Measurements from ENCODE around the gene FAM149A. TPM values are rescaled to one million over a fixed set of nuclear protein-coding genes. Genes with fewer than 3 reads are reported as not detected.

Gene FAM149A
- 20.0 TPM for total RNA-seq (ENCODE audit: insufficient read depth, low replicate concordance)

DNA sequence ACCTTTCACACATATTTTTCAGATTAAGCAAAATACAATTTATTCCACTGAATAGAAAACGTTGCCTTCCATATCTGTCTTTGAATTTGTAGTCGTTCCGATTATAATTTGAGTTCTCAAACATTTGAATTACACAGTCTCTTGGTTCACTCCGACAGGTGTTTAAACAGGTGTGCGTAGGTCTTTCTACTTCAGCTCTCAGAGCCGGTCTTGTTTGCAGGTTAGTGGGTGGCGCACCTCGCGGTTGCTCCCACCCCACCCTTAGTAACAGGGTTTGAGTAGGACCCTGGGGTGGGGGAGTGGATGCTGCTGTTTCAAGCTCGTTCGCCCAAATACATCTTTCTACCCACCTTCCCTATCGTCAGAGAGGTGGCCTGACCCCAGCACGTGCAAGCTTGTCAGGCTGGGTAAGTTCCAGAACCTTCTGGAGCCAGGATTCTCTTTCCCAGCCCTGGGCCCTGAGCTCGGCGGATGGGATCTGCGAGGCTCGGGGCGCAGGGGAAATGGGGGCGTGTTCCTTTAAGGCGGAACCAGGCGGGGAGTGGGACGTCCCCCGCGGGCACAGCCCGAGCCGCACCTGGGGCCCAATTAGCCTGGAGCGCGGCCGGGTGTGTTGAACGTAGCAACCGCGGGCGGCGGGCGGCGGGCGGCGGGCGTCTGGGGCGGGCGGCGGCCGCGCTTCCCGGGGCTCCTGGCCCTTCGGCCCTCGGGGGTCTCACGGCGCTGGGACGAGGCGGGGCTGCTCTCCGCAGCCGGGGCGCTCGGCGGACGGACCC lies at the start of gene FAM149A:
Gene FAM149A, plus strand, starts transcription at position 591 of the 776 bp plus-strand sequence.
- DNase-seq (ENCODE audit: low spot score): peak; percentile 23

GRCh38 chr4:186058253-186058979 lies 46.1 kb upstream of the FAM149A start:
- DNase-seq (ENCODE audit: low spot score): no peak

DNA sequence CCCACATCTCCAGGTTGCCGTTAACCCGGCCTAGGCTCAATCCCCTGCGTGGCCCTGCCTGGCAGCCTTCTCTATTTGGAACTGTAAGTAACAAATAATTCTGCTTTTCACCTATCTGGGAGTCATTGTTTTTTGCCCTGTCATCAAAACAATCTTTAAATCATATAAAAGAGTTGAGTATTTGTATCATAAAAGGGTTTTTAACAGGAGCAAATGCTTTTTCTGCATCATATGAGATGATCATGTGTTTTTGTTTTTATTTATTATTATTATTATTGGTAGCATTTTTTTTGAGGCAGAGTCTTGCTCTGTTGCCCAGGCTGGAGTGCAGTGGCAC lies 45.6 kb upstream of the FAM149A start:
- DNase-seq (ENCODE audit: low spot score): no peak

DNA sequence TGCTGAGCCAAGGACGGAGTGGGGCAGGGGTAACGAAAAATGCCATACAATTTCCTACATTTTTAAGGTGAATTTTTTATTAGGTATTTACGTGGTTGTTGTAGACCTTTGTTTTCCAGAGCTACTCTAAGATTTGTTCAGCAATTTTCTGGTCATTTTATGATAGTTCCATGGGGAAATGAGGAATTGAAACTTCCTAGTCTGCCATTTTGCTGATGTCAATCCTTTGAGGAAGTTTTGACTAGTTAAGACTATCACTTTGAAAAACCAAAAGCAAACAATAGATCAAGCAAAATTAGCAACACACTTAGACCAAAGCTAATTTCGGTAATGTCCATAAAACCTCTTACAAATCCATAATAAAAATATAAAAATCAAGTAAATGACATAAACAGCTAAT lies 42.6 kb upstream of the FAM149A start:
- DNase-seq (ENCODE audit: low spot score): no peak

DNA sequence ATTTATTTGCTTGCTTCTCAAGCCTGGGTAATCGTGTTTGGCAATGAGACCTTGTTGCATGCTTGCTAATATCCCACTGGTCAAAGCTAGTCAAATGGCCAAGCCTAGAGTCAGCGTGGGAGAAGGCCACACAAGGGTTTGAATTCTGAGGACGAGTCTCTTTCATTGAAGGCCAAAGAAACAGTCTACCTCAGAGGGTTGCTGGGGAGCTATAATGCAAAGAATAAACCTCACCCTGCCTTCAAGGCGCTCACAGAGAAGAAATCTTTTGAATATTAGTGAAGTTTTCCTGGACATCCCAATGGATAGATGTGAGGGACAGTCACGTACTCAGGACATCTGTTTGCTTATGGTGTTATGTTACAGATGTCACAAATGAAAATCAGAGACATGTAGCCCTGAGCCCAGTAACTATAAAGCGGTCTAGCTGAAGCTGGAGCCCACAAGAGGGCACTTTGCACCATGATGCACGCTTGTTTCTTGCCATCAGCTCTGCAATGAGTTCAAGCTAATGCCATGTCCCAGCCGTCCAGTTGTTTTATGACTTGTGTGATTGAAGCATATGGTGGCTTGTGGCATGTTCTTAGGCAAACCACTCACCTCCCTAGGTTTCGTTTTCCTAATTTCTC lies 36.6 kb upstream of the FAM149A start:
- DNase-seq (ENCODE audit: low spot score): peak; percentile 74

- DNase-seq (ENCODE audit: low spot score): peak; percentile 64
These were observed 35.7 kb upstream of the FAM149A start, which contains the start of gene TLR3 for GRCh38 chr4:186068581-186069348. TLR3 (plus strand) TSS chr4:186069156; CDS start chr4:186076620, 7,464 bp downstream.

GRCh38 chr4:186069729-186070128 lies 34.8 kb upstream of the FAM149A start:
- DNase-seq (ENCODE audit: low spot score): no peak

GRCh38 chr4:186072516-186072915 lies 32.0 kb upstream of the FAM149A start:
- no peak for DNase-seq (ENCODE audit: low spot score)

GRCh38 chr4:186074189-186074588 lies 30.3 kb upstream of the FAM149A start:
- DNase-seq (ENCODE audit: low spot score): peak; percentile 13

DNA sequence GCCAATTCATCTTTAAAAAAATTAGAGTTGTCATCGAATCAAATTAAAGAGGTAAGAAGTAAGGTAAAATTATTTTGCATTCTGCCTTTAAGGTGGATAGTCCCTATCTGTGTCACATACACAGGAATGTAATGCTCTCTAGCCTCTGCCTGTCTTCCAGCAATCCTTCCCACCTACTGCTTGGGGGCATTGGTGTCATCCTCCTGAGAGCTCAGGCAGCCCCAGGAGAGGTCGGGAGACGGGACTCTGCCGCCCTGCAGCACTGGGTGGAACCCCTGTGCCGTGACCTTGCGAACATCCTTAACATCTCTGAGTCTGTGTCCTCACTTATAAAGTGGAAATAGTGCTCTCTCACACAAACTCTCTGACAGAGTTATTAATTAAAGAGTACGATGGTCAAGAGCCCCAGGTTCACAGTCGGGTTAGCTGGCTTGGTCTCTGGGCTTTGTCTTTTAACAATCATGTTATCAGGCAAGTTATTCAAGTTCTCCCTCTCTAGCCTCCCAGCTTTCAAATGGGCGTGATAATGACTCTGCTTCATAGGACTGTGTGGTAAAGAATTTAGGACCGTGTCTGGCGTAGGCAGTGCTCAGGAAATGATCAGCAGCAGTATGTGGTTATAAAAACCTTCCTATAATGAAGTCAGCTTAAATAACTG lies 25.4 kb upstream of the FAM149A start:
- peak; percentile 57 for DNase-seq (ENCODE audit: low spot score)

DNA sequence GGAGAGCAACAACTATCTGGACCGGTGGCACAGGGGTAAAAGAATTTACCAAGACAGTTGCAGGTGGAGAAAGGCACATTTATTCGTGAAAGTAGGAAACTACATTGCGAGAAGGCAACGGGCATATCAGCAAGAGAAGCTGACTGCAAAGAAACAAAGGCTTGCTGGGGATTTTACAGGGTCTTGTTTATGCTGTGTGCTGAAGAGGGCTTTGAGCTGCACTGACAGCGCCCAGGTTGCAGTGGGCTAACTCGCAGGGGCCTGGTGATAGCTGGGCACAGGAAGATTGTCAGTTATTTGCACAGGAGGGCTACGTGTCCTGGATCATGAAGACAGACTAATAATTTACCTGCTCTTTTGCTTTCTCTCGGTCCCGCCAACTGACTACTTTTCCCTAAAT lies 24.8 kb upstream of the FAM149A start:
- DNase-seq (ENCODE audit: low spot score): no peak

DNA sequence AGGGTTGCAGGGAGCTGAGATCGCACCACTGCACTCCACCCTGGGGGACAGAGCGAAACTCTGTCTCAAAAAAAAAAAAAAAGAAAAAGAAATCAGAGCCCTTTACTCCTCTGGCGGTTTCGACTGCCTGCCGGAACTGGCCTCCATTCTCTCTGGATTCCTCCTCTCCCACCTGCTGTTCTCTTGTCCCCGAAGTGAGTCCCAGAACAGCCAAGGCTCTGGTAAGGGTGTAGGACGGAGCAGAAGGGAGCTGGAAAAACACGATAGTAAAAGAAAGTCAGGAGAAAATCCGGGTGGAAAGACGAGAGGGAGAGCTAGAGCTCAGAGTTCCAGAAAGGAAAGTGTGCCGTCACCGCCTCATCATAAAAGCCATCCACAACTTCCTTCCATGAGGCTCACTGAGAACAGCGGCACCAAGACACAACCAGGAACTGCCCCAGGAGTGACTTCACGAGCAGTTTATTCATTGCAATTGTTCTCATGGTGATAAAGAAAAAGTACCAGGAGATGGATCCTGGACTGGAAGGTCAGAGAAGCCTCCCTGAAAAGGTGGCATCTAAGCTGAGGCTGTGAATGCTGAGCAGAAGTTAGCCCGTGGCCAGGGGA lies 23.2 kb upstream of the FAM149A start:
- DNase-seq (ENCODE audit: low spot score): peak; percentile 19

- DNase-seq (ENCODE audit: low spot score): no peak
These were observed 22.3 kb upstream of the FAM149A start for GRCh38 chr4:186082221-186082620.

DNA sequence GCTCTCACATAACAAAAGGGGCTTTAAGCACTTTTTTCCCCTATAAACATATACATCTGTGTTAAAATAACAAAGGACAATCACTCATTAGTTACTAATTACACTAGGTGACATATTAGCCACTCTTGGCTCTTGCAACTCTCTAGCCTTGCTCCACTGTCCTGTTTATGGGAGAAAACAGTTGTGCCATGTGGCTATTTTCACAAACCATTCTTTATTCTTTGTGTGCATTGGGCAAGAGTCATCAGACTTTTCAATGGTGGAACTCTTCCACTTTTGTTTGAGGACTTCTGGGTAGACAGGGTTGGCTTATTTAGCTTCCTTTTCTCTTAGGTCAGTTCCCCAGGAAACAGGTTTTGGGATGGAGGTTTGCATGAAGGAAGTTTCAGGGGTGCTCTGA lies 16.0 kb upstream of the FAM149A start:
- no peak for DNase-seq (ENCODE audit: low spot score)

- DNase-seq (ENCODE audit: low spot score): no peak
These were observed 12.2 kb upstream of the FAM149A start for GRCh38 chr4:186092296-186092695.

DNA sequence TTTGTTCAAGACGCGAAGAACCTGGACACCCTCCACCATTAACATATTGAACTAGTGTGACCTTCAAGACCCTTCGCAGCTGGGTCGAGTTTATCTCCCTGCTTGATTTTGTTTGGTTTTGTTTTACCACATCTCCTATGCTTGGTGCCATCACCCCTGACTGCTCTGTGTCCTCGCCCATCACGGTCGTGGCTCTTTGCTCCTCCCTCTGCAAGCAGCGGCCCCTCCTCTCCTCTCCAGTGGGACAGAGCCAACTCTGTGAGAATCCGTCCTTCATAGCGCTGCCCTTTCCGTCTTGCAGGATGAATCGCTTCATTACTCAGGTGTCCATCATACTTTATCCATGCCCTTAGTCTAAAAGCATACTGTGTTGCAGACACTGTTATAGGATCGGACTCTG lies 9.1 kb upstream of the FAM149A start:
- no peak for DNase-seq (ENCODE audit: low spot score)

- peak; percentile 51 for DNase-seq (ENCODE audit: low spot score)
These were observed 7.8 kb upstream of the FAM149A start for GRCh38 chr4:186096681-186097165.

DNA sequence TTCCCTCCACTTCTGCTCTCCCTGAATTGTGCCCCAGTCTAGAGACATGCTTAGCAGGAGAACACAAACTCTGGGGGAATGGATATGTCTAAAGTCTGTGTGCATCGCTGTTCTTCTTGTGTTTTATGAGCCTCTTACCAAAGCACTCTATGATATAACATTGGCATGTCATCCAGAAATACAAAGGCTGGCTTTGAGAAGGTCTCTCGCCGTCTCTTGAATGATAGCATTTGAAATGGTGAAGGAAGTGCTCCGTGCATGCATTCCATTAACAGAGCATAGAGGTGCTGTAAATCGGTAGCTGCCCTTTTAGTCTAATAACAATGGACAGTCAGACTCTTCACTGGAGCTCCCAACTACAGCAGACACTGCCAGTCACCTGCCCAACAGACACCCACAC lies 7.1 kb upstream of the FAM149A start:
- no peak for DNase-seq (ENCODE audit: low spot score)

- no peak for DNase-seq (ENCODE audit: low spot score)
These were observed 1.6 kb upstream of the FAM149A start for GRCh38 chr4:186102931-186103330.

- DNase-seq (ENCODE audit: low spot score): peak; percentile 22
These were observed 564 bp downstream of the FAM149A start for GRCh38 chr4:186104890-186105646.
